ENCODE results near the gene HEATR5B.
"Not testable (repeated sequence)": the region's sequence is repeated elsewhere in the genome, so short reads cannot be mapped to it uniquely, and the experiment has no call there.

Gene HEATR5B

GRCh38 chr2:37005118-37005868 lies 78.9 kb downstream of the HEATR5B start:
- DNase-seq (ENCODE audit: extremely low spot score) = peak; percentile 18
- ChIA-PET CTCF (no interaction called here), POLR2A (no interaction called here)
- TF ChIP-seq SP1 (IDR thresholded peaks at IDR 0.05) = no peak
- no peak for TF ChIP-seq HDGF (IDR thresholded peaks at IDR 0.05; ENCODE audit: borderline replicate concordance)
- TF ChIP-seq ZNF384 (IDR thresholded peaks at IDR 0.05) = no peak
- TF ChIP-seq CTBP1 (IDR thresholded peaks at IDR 0.05; ENCODE audit: borderline replicate concordance) = no peak
- TF ChIP-seq BHLHE40 (IDR thresholded peaks at IDR 0.05; ENCODE audit: borderline replicate concordance) = no peak
- TF ChIP-seq NFRKB (IDR thresholded peaks at IDR 0.05) = no peak
- no peak for TF ChIP-seq SUZ12 (IDR thresholded peaks at IDR 0.05)
- TF ChIP-seq TARDBP (IDR thresholded peaks at IDR 0.05) = no peak
- TF ChIP-seq LEF1 (IDR thresholded peaks at IDR 0.05; ENCODE audit: borderline replicate concordance) = no peak
- no peak for TF ChIP-seq FOXM1 (IDR thresholded peaks at IDR 0.05; ENCODE audit: borderline replicate concordance)
- no peak for TF ChIP-seq FOXK2 (IDR thresholded peaks at IDR 0.05)
- TF ChIP-seq ARNT (IDR thresholded peaks at IDR 0.05) = no peak
- no peak for TF ChIP-seq PKNOX1 (IDR thresholded peaks at IDR 0.05)
- no peak for TF ChIP-seq ELF4 (IDR thresholded peaks at IDR 0.05)
- no peak for TF ChIP-seq L3MBTL2 (conservative IDR thresholded peaks at IDR 0.05)

- TF ChIP-seq LEF1 (IDR thresholded peaks at IDR 0.05; ENCODE audit: borderline replicate concordance) (no peak), CTBP1 (IDR thresholded peaks at IDR 0.05; ENCODE audit: borderline replicate concordance) (no peak)
- CTCF ChIA-PET = no interaction called here
- POLR2A ChIA-PET = no interaction called here
- no peak for DNase-seq (ENCODE audit: extremely low spot score)
These were observed 83.1 kb downstream of the HEATR5B start for GRCh38 chr2:37000988-37001556.

- no peak for DNase-seq (ENCODE audit: extremely low spot score)
- ChIA-PET POLR2A (no interaction called here), CTCF (no interaction called here)
- TF ChIP-seq SUZ12 (IDR thresholded peaks at IDR 0.05) = no peak
- no peak for TF ChIP-seq L3MBTL2 (conservative IDR thresholded peaks at IDR 0.05)
These were observed 83.9 kb downstream of the HEATR5B start for GRCh38 chr2:37000318-37000717.

GRCh38 chr2:36999416-36999815 lies 84.8 kb downstream of the HEATR5B start:
- POLR2A ChIA-PET; DNase-seq (ENCODE audit: extremely low spot score): not testable (repeated sequence)
- CTCF ChIA-PET = interaction anchor here (0.6 kb wide), 1 partner anchor 131 kb away, joined by 3 read pairs; no protein-coding TSS in a partner anchor

- no peak for DNase-seq (ENCODE audit: extremely low spot score)
- ChIA-PET POLR2A (no interaction called here), CTCF (no interaction called here)
- TF ChIP-seq PKNOX1 (IDR thresholded peaks at IDR 0.05) = no peak
- TF ChIP-seq ZNF384 (IDR thresholded peaks at IDR 0.05) = no peak
- TF ChIP-seq ELF4 (IDR thresholded peaks at IDR 0.05) = no peak
- TF ChIP-seq SP1 (IDR thresholded peaks at IDR 0.05) = no peak
These were observed 90.1 kb downstream of the HEATR5B start for GRCh38 chr2:36993841-36994620.

- POLR2A ChIA-PET = no interaction called here
- no peak for DNase-seq (ENCODE audit: extremely low spot score)
- CTCF ChIA-PET = no interaction called here
- TF ChIP-seq FOXK2 (IDR thresholded peaks at IDR 0.05) (no peak), HDGF (IDR thresholded peaks at IDR 0.05; ENCODE audit: borderline replicate concordance) (no peak), TARDBP (IDR thresholded peaks at IDR 0.05) (no peak), NFRKB (IDR thresholded peaks at IDR 0.05) (no peak), FOXA1 (IDR thresholded peaks at IDR 0.05) (no peak), FOXM1 (IDR thresholded peaks at IDR 0.05; ENCODE audit: borderline replicate concordance) (no peak), SP1 (IDR thresholded peaks at IDR 0.05) (no peak), CTBP1 (IDR thresholded peaks at IDR 0.05; ENCODE audit: borderline replicate concordance) (no peak), SUZ12 (IDR thresholded peaks at IDR 0.05) (no peak), ELF4 (IDR thresholded peaks at IDR 0.05) (no peak), ZNF384 (IDR thresholded peaks at IDR 0.05) (no peak), PKNOX1 (IDR thresholded peaks at IDR 0.05) (no peak), ARNT (IDR thresholded peaks at IDR 0.05) (no peak), L3MBTL2 (conservative IDR thresholded peaks at IDR 0.05) (no peak), BHLHE40 (IDR thresholded peaks at IDR 0.05; ENCODE audit: borderline replicate concordance) (no peak), LEF1 (IDR thresholded peaks at IDR 0.05; ENCODE audit: borderline replicate concordance) (no peak)
These were observed 96.2 kb downstream of the HEATR5B start for GRCh38 chr2:36988008-36988407.

GRCh38 chr2:36982467-36982866 lies 101.7 kb downstream of the HEATR5B start:
- CTCF ChIA-PET = no interaction called here
- POLR2A ChIA-PET = no interaction called here
- DNase-seq (ENCODE audit: extremely low spot score) = no peak

More at GRCh38 chr2:36982467-36982866, 101.7 kb downstream of the HEATR5B start:
- TF ChIP-seq FOXA1 (IDR thresholded peaks at IDR 0.05) (no peak), ARNT (IDR thresholded peaks at IDR 0.05) (no peak), SP1 (IDR thresholded peaks at IDR 0.05) (no peak), PKNOX1 (IDR thresholded peaks at IDR 0.05) (no peak), FOXM1 (IDR thresholded peaks at IDR 0.05; ENCODE audit: borderline replicate concordance) (no peak), LEF1 (IDR thresholded peaks at IDR 0.05; ENCODE audit: borderline replicate concordance) (no peak), ELF4 (IDR thresholded peaks at IDR 0.05) (no peak), FOXK2 (IDR thresholded peaks at IDR 0.05) (no peak), SUZ12 (IDR thresholded peaks at IDR 0.05) (no peak), NFRKB (IDR thresholded peaks at IDR 0.05) (no peak), HDGF (IDR thresholded peaks at IDR 0.05; ENCODE audit: borderline replicate concordance) (no peak), CTBP1 (IDR thresholded peaks at IDR 0.05; ENCODE audit: borderline replicate concordance) (no peak), ZNF384 (IDR thresholded peaks at IDR 0.05) (no peak), BHLHE40 (IDR thresholded peaks at IDR 0.05; ENCODE audit: borderline replicate concordance) (no peak), TARDBP (IDR thresholded peaks at IDR 0.05) (no peak), L3MBTL2 (conservative IDR thresholded peaks at IDR 0.05) (no peak)
